Large intestine (tissue), 3 donors: ENCODE results near the gene ATRNL1. TPM values are rescaled to one million over a fixed set of nuclear protein-coding genes. Genes with fewer than 3 reads are reported as not detected.

Source experiments
- DNase-seq, 2 donors: peaks; one replicate each; pipeline versions ENCODE4 v3.0.0 to v3.0.0-alpha.2; 2013
- H3K27ac ChIP-seq: one replicate; pipeline ENCODE4 v1.5.1; 2013; ENCODE audit warnings: low read length
- H3K27me3 ChIP-seq: 2 replicates; pipeline ENCODE4 v1.6.1; 2013; ENCODE audit warnings: low read length; ENCODE audit not compliant: control insufficient read depth, insufficient read depth
- H3K36me3 ChIP-seq: 2 replicates; pipeline ENCODE4 v1.6.1; 2013; ENCODE audit warnings: low read length; ENCODE audit not compliant: control insufficient read depth, insufficient read depth
- H3K4me1 ChIP-seq: one replicate; pipeline ENCODE4 v1.6.1; 2013; ENCODE audit warnings: low read length; ENCODE audit not compliant: control insufficient read depth, insufficient read depth
- H3K4me3 ChIP-seq: one replicate; pipeline ENCODE4 v1.5.1; 2013; ENCODE audit warnings: low read length
- H3K9me3 ChIP-seq: one replicate; pipeline ENCODE4 v1.6.1; 2013; ENCODE audit warnings: mild to moderate bottlenecking, low read depth, low read length, moderate library complexity; ENCODE audit not compliant: control insufficient read depth
- WGBS: methylation state at CpG from one replicate; pipeline ENCODE4 v1.1.5; 2013; ENCODE audit warnings: low lambda C conversion rate; ENCODE audit not compliant: insufficient coverage; 5-methylcytosine and 5-hydroxymethylcytosine counted together
- polyA plus RNA-seq: library from polyadenylated mRNA; unstranded; fragments of 120-200 nt; gene quantifications from one replicate; pipeline ENCODE4 v1.2.1, GENCODE V29; 2013

The ATRNL1 gene
- polyA plus RNA-seq, 1 donor = 2.6 TPM

- H3K4me3 ChIP-seq = no peak overlapping the region
- H3K27ac ChIP-seq = no peak overlapping the region
- WGBS = no CpG with 5 or more reads among the region's 2 CpGs
- H3K9me3 ChIP-seq = no peaks in the 10 kb centered on the region
- H3K27me3 ChIP-seq = no peaks in the 10 kb centered on the region
- DNase-seq = no peak
- H3K4me1 ChIP-seq = no peaks in the 10 kb centered on the region
- H3K36me3 ChIP-seq = no peaks in the 10 kb centered on the region
These were observed 887.3 kb downstream of the ATRNL1 start for GRCh38 chr10:115980470-115980869.

DNA sequence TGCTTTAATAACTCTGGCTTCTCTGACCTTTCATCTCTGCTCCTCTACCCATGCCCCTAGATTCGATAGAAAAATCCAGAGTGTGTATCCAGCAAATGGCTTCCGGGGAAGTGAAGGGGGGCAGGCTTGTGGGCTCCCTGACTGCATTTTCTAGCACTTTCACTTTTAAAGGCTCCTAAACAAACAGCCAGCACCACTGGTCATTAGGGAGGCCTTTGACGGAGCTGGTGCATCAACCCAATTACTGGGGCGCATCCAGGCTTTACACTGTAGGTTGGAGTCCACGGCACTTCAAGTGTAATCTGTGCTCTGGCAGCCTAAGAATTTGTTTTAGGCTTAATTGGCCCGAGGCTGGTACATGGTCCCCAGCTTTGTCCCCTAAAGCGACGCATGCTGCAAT lies 887.9 kb downstream of the ATRNL1 start:
- H3K9me3 ChIP-seq = no peaks in the 10 kb centered on the region
- H3K27ac ChIP-seq = no peak overlapping the region
- no peak overlapping the region for H3K4me3 ChIP-seq
- no peaks in the 10 kb centered on the region for H3K27me3 ChIP-seq
- H3K36me3 ChIP-seq = no peaks in the 10 kb centered on the region
- no peak for DNase-seq
- H3K4me1 ChIP-seq = no peaks in the 10 kb centered on the region
- no CpG with 5 or more reads among the region's 8 CpGs for WGBS

- no peaks in the 10 kb centered on the region for H3K4me1 ChIP-seq
- no peaks in the 10 kb centered on the region for H3K27me3 ChIP-seq
- H3K27ac ChIP-seq = no peak overlapping the region
- H3K36me3 ChIP-seq = no peaks in the 10 kb centered on the region
- no peak for DNase-seq
- no peaks in the 10 kb centered on the region for H3K9me3 ChIP-seq
- 100% methylated on average over 1 of the region's 6 CpGs for WGBS
- H3K4me3 ChIP-seq = no peak overlapping the region
These were observed 888.9 kb downstream of the ATRNL1 start for GRCh38 chr10:115982076-115982475.

GRCh38 chr10:115982526-115982925 lies 889.4 kb downstream of the ATRNL1 start:
- Histone ChIP-seq H3K4me1 (no peaks in the 10 kb centered on the region), H3K36me3 (no peaks in the 10 kb centered on the region), H3K9me3 (no peaks in the 10 kb centered on the region), H3K4me3 (no peak overlapping the region), H3K27me3 (no peaks in the 10 kb centered on the region), H3K27ac (no peak overlapping the region)
- WGBS = no CpG with 5 or more reads among the region's 2 CpGs
- no peak for DNase-seq

DNA sequence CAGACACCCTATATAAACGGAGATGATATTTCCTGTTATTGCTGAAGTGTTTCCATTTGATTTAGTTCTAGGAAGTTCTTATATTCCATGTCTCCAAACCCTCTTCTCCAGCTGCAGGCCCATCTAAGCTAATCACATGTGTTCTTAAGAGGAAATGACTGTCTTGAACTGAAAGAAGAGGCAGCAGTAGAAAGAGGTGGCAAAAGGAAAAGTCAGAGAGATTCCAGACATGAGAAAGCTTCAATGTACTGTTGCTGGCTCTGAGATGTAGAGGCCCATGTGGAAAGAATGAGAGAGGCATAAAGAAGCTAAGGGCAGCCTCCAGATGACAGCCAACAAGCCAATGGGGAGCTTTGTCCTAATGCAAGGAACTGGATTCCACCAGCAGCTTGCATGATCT lies 892.6 kb downstream of the ATRNL1 start:
- WGBS = no CpG with 5 or more reads among the region's 1 CpG
- Histone ChIP-seq H3K9me3 (no peaks in the 10 kb centered on the region), H3K27ac (no peak overlapping the region), H3K27me3 (no peaks in the 10 kb centered on the region), H3K36me3 (no peaks in the 10 kb centered on the region), H3K4me1 (no peaks in the 10 kb centered on the region), H3K4me3 (no peak overlapping the region)
- no peak for DNase-seq

- no peak overlapping the region for H3K4me3 ChIP-seq
- no peaks in the 10 kb centered on the region for H3K27me3 ChIP-seq
- H3K36me3 ChIP-seq = no peaks in the 10 kb centered on the region
- WGBS = no CpG with 5 or more reads among the region's 3 CpGs
- H3K27ac ChIP-seq = no peak overlapping the region
- H3K4me1 ChIP-seq = no peaks in the 10 kb centered on the region
- H3K9me3 ChIP-seq = no peaks in the 10 kb centered on the region
- no peak for DNase-seq
These were observed 895.2 kb downstream of the ATRNL1 start for GRCh38 chr10:115988380-115988779.

DNA sequence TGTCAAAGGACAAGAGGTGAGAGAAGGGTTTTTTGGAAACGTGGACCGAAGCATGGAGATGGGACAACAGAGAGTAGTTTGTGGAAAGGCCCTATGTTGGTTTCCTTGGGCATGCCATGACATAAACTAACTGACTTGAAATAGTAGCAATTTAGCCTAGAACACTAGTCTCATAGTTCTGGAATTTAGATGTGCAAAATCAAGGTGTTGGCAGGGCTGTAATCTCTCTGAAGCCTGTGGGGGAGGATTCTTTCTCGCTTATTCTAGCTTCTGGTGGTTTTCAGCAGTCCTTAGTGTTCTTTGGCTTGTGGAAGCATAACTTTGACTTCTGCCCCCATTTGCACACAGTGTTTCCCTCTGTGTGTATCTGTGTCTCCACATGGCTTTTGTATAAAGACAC lies 896.5 kb downstream of the ATRNL1 start:
- H3K9me3 ChIP-seq = no peaks in the 10 kb centered on the region
- no peaks in the 10 kb centered on the region for H3K36me3 ChIP-seq
- H3K4me1 ChIP-seq = no peaks in the 10 kb centered on the region
- WGBS = no CpG with 5 or more reads among the region's 3 CpGs
- no peaks in the 10 kb centered on the region for H3K27me3 ChIP-seq
- H3K4me3 ChIP-seq = no peak overlapping the region
- no peak overlapping the region for H3K27ac ChIP-seq
- no peak for DNase-seq

GRCh38 chr10:115992236-115992986 lies 899.2 kb downstream of the ATRNL1 start:
- Histone ChIP-seq H3K36me3 (no peaks in the 10 kb centered on the region), H3K4me3 (no peak overlapping the region), H3K4me1 (no peaks in the 10 kb centered on the region), H3K27ac (no peak overlapping the region), H3K9me3 (no peaks in the 10 kb centered on the region), H3K27me3 (no peaks in the 10 kb centered on the region)
- no peak for DNase-seq
- 100% methylated on average over 1 of the region's 5 CpGs for WGBS

DNA sequence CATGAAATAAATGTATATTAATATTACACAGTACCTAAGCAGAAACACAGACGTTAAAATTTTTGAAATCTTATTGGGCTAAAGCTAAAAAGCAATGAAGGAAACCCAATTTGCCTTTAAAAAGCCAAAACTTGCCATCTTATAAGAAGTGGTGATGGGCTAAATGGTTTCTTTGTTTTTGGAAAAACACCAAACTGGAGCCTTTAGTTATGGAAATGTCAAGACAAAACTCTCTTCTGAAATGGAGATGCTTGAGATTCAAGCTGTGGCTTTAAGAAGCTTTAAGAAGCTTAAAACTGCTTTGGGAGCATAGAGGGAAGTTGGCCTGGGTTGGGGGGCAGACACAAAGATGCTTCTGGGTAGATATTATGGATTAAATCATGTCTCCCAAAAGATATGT lies 902.9 kb downstream of the ATRNL1 start:
- no peaks in the 10 kb centered on the region for H3K36me3 ChIP-seq
- no peak overlapping the region for H3K4me3 ChIP-seq
- no peaks in the 10 kb centered on the region for H3K27me3 ChIP-seq
- DNase-seq = no peak
- peaks cover 5% of the 10 kb centered on the region for H3K4me1 ChIP-seq
- no peak overlapping the region for H3K27ac ChIP-seq
- H3K9me3 ChIP-seq = no peaks in the 10 kb centered on the region
- WGBS = 50% methylated on average over 1 of the region's 1 CpG

- H3K4me3 ChIP-seq = no peak overlapping the region
- H3K27ac ChIP-seq = no peak overlapping the region
- no peaks in the 10 kb centered on the region for H3K27me3 ChIP-seq
- DNase-seq = no peak
- H3K9me3 ChIP-seq = no peaks in the 10 kb centered on the region
- WGBS = no CpG with 5 or more reads among the region's 2 CpGs
- H3K4me1 ChIP-seq = peaks cover 5% of the 10 kb centered on the region
- H3K36me3 ChIP-seq = no peaks in the 10 kb centered on the region
These were observed 905.1 kb downstream of the ATRNL1 start for GRCh38 chr10:115998301-115998700.
